Activated CD8-positive, alpha-beta memory T cell treated with anti-CD3 and anti-CD28 coated beads for 48 hours (primary cell): Measurements from ENCODE around the gene RTF1.

Experiments
- DNase-seq, 3 experiments: peaks; one replicate each; pipeline ENCODE4 v3.0.0-alpha.2; 2020; ENCODE audit warnings: low read depth in 2 of 3, low spot score in 2 of 3

The RTF1 gene

GRCh38 chr15:41484937-41485625, 68.2 kb downstream of the RTF1 start:
- no peak for DNase-seq

- DNase-seq: no peak
These were observed 69.4 kb downstream of the RTF1 start for GRCh38 chr15:41486286-41486685.

- no peak for DNase-seq
These were observed 70.5 kb downstream of the RTF1 start for GRCh38 chr15:41487381-41487780.

GRCh38 chr15:41487802-41488201, 70.9 kb downstream of the RTF1 start:
- DNase-seq: no peak

- DNase-seq: no peak
These were observed 72.7 kb downstream of the RTF1 start for GRCh38 chr15:41489641-41490040.

GRCh38 chr15:41490355-41490754, 73.5 kb downstream of the RTF1 start:
- no peak for DNase-seq

- no peak for DNase-seq
These were observed 75.0 kb downstream of the RTF1 start for GRCh38 chr15:41491889-41492288.

- DNase-seq: no peak
These were observed 75.8 kb downstream of the RTF1 start for GRCh38 chr15:41492597-41493204.

GRCh38 chr15:41493205-41493901, 76.5 kb downstream of the RTF1 start, which contains the start of gene ITPKA:
ITPKA (plus strand) TSS chr15:41493874; CDS start chr15:41493928, 54 bp downstream.
- peak; percentile 76 to 83 (median 76) for DNase-seq

GRCh38 chr15:41493902-41494189, 77.0 kb downstream of the RTF1 start:
- no peak for DNase-seq

GRCh38 chr15:41494190-41494921, 77.5 kb downstream of the RTF1 start:
- DNase-seq: no peak

- DNase-seq: no peak
These were observed 78.2 kb downstream of the RTF1 start for GRCh38 chr15:41494922-41495735.

GRCh38 chr15:41495736-41496599, 79.1 kb downstream of the RTF1 start:
- DNase-seq: no peak

- no peak for DNase-seq
These were observed 81.8 kb downstream of the RTF1 start for GRCh38 chr15:41498657-41499056.

- no peak for DNase-seq
These were observed 82.4 kb downstream of the RTF1 start for GRCh38 chr15:41499109-41499851.

- DNase-seq: no peak
These were observed 84.5 kb downstream of the RTF1 start for GRCh38 chr15:41501191-41501917.

GRCh38 chr15:41501931-41502794, 85.3 kb downstream of the RTF1 start:
- no peak for DNase-seq
